Endodermal cell (in vitro differentiated cells): ENCODE data around the gene OR10S1. TPM values are rescaled to one million over a fixed set of nuclear protein-coding genes. Genes with fewer than 3 reads are reported as not detected.
"Not testable (repeated sequence)": the region's sequence is repeated elsewhere in the genome, so short reads cannot be mapped to it uniquely, and the experiment has no call there.

Experiments used
- DNase-seq: peaks from one replicate; pipeline ENCODE4 v3.0.0-alpha.2; 2017
- H3K27ac ChIP-seq: 2 replicates; pipeline ENCODE4 v1.5.1; 2013; ENCODE audit warnings: mild to moderate bottlenecking, low read depth, low read length, moderate library complexity
- H3K27me3 ChIP-seq: 2 replicates; pipeline ENCODE4 v1.6.1; 2013; ENCODE audit warnings: mild to moderate bottlenecking, low read length, moderate library complexity; ENCODE audit not compliant: insufficient read depth, control insufficient read depth, poor library complexity, severe bottlenecking
- H3K36me3 ChIP-seq: 2 replicates; pipeline ENCODE4 v1.7.0; 2013; ENCODE audit warnings: mild to moderate bottlenecking, low read length, moderate library complexity; ENCODE audit not compliant: control insufficient read depth, insufficient read depth
- H3K4me1 ChIP-seq: one replicate; pipeline ENCODE4 v1.7.0; 2013; ENCODE audit warnings: low read length; ENCODE audit not compliant: control insufficient read depth, insufficient read depth
- H3K4me3 ChIP-seq: 2 replicates; pipeline ENCODE4 v1.5.1; 2013; ENCODE audit warnings: mild to moderate bottlenecking, low read length, moderate library complexity
- H3K9ac ChIP-seq: 2 replicates; pipeline ENCODE4 v1.6.1; 2013; ENCODE audit warnings: mild to moderate bottlenecking, low read length, moderate library complexity; ENCODE audit not compliant: poor library complexity, severe bottlenecking; ENCODE audit errors: extremely low read depth
- H3K9me3 ChIP-seq: 2 replicates; pipeline ENCODE4 v1.6.1; 2013; ENCODE audit warnings: mild to moderate bottlenecking, low read length, moderate library complexity; ENCODE audit not compliant: control insufficient read depth
- H3K27ac Mint-ChIP-seq: 2 replicates; pipeline ENCODE4 v1.8.0; 2020; ENCODE audit warnings: mixed read lengths
- H3K27me3 Mint-ChIP-seq: 2 replicates; pipeline ENCODE4 v1.8.0; 2021; ENCODE audit warnings: mild to moderate bottlenecking, mixed read lengths; ENCODE audit not compliant: insufficient read depth
- H3K36me3 Mint-ChIP-seq: 2 replicates; pipeline ENCODE4 v1.8.0; 2020; ENCODE audit warnings: low read depth, mixed read lengths
- H3K4me1 Mint-ChIP-seq: 2 replicates; pipeline ENCODE4 v1.8.0; 2020; ENCODE audit warnings: mixed read lengths
- H3K4me3 Mint-ChIP-seq: 2 replicates; pipeline ENCODE4 v1.8.0; 2020; ENCODE audit warnings: mild to moderate bottlenecking, moderate library complexity, mixed read lengths
- H3K9me3 Mint-ChIP-seq: 2 replicates; pipeline ENCODE4 v1.8.0; 2020; ENCODE audit warnings: mild to moderate bottlenecking, mixed read lengths
- CTCF ChIP-seq: fragments of 200-600 bp; sonication (generic); conservative IDR thresholded peaks from 2 replicates; pipeline ENCODE4 v1.5.0; 2021; ENCODE audit warnings: antibody characterized with exemption, mild to moderate bottlenecking
- WGBS, 2 experiments: methylation state at CpG; one replicate each; pipeline versions ENCODE4 v1.1.5 to v1.1.7; 2013; ENCODE audit warnings: missing lambda C conversion rate in 2 of 2, mixed read lengths in 1 of 2; ENCODE audit not compliant: insufficient coverage in 1 of 2, insufficient read length in 1 of 2; 5-methylcytosine and 5-hydroxymethylcytosine counted together
- long read RNA-seq, 4 experiments: library from polyadenylated mRNA in 2 of 4; library from RNA in 1 of 4; library from capped mRNA in 1 of 4; stranded (forward) in 3 of 4; unstranded in 1 of 4; transcript quantifications; one replicate each; pipeline ENCODE4 v2.0.0, GENCODE V29; 2020 to 2021; ENCODE audit warnings: inconsistent platforms in 1 of 4
- polyA plus RNA-seq, 2 experiments: library from polyadenylated mRNA; stranded (reverse); fragments of 50-300 nt; gene quantifications; one replicate each; pipeline ENCODE4 v1.2.3, GENCODE V29; 2013
- total RNA-seq, 2 donors: library from RNA; stranded (reverse); fragmentation: NEBNext Ultra II Directional in 1 of 2; extraction: Animal tissue kit (Norgen Biotek cat#: 25700) in 1 of 2; gene quantifications; 2 replicates in 1 of 2; 3 replicates in 1 of 2; pipeline ENCODE4 v1.2.1, GENCODE V29; 2021

Gene OR10S1, protein sequence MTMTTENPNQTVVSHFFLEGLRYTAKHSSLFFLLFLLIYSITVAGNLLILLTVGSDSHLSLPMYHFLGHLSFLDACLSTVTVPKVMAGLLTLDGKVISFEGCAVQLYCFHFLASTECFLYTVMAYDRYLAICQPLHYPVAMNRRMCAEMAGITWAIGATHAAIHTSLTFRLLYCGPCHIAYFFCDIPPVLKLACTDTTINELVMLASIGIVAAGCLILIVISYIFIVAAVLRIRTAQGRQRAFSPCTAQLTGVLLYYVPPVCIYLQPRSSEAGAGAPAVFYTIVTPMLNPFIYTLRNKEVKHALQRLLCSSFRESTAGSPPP
- total RNA-seq: not detected
- polyA plus RNA-seq (2013, experiment 1 of 2): not detected
- polyA plus RNA-seq (2013, experiment 2 of 2): not detected
- long read RNA-seq, experiment 1: 0 reads
- long read RNA-seq, experiment 2: 0 reads
- long read RNA-seq, experiment 3: 0 reads
- long read RNA-seq, experiment 4: 0 reads

DNA sequence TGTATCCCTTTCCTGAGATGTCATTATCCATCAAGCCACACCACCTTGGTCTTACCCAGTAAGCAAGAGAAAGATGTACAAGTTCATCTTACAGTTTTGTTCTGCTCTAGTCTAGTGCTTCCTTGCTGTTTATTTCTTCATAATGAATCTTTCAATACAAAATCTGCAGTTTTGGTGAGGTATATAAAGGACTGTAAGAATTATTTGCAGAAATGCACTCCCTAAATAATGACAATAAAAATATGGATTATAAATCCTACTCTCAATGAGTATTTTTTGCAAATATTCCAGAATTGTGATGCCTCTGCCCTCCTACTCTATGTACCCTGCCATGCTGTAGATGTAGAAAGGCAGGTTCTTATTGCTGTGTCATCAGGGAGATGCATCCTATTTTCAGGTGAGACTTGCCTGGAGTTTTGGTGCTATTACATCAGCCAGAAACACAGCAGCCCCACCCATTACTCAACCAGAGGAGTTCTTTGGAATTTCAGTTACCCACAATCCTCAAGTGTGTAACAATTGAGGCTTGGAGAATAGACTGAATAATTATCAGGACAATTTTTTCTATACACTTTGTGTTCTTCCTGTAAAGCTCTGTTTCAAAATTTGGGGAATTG lies at the start of gene OR10S1:
OR10S1 (minus strand) TSS at position 51 of the 617 bp plus-strand sequence. CDS start 117 bp downstream, outside the sequence.
- Histone ChIP-seq H3K4me3 (no peak within 1 kb of the TSS), H3K27me3 (no peaks in the 10 kb centered on the region), H3K9ac (no peak within 1 kb of the TSS), H3K27ac (no peak within 1 kb of the TSS), H3K36me3 (no peaks in the 10 kb centered on the region), H3K4me1 (no peaks in the 10 kb centered on the region), H3K9me3 (peaks cover 8% of the 10 kb centered on the region)
- Mint-ChIP-seq H3K4me3 (no peak within 1 kb of the TSS), H3K36me3 (no peaks in the 10 kb centered on the region), H3K27me3 (no peaks in the 10 kb centered on the region), H3K9me3 (peaks cover 15% of the 10 kb centered on the region), H3K27ac (no peak within 1 kb of the TSS), H3K4me1 (peaks cover 15% of the 10 kb centered on the region)
- no peak for DNase-seq
- no peak for TF ChIP-seq CTCF

DNA sequence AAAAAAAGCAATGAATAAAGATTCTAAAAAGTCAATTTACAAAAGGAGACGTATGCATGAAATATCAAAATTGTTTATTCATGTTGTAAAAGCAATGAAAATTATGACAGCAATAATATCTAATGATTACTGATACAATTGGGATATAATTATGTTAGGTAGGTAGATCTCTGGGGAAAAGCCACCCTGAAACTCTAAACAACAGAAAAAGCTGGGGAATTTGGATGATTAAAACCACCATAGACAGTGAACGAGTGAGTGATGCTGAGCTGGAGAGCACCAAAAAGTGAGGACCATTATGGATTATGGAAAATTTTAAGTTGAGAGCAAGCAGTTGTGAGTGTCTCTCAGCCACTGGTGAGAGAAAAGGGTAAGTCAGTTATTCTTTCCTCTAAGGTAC lies 48.9 kb upstream of the OR10S1 start, which contains the start of gene OR10G8:
OR10G8 (plus strand) TSS at position 301 of the 400 bp plus-strand sequence. CDS start 2,825 bp downstream, outside the sequence.
- no peaks in the 10 kb centered on the region for H3K36me3 ChIP-seq
- no peaks in the 10 kb centered on the region for H3K9me3 ChIP-seq
- WGBS, 2 experiments: 80 to 88% methylated on average over 1 of the region's 2 CpGs
- H3K27me3 Mint-ChIP-seq: peaks cover 2% of the 10 kb centered on the region
- no peak for TF ChIP-seq CTCF
- H3K27me3 ChIP-seq: no peaks in the 10 kb centered on the region
- no peaks in the 10 kb centered on the region for H3K4me1 ChIP-seq
- no peaks in the 10 kb centered on the region for H3K9me3 Mint-ChIP-seq
- H3K36me3 Mint-ChIP-seq: no peaks in the 10 kb centered on the region
- no peak within 1 kb of the TSS for H3K27ac ChIP-seq
- no peak within 1 kb of the TSS for H3K4me3 ChIP-seq
- H3K27ac Mint-ChIP-seq: no peak within 1 kb of the TSS
- peaks cover 12% of the 10 kb centered on the region for H3K4me1 Mint-ChIP-seq
- no peak within 1 kb of the TSS for H3K9ac ChIP-seq
- H3K4me3 Mint-ChIP-seq: no peak within 1 kb of the TSS
- no peak for DNase-seq

DNA sequence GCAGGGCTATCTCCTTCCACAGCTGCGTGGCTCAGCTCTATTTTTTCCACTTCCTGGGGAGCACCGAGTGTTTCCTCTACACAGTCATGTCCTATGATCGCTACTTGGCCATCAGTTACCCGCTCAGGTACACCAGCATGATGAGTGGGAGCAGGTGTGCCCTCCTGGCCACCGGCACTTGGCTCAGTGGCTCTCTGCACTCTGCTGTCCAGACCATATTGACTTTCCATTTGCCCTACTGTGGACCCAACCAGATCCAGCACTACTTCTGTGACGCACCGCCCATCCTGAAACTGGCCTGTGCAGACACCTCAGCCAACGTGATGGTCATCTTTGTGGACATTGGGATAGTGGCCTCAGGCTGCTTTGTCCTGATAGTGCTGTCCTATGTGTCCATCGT lies 38.3 kb upstream of the OR10S1 start:
- H3K4me3 ChIP-seq, H3K36me3 ChIP-seq, H3K4me1 Mint-ChIP-seq, H3K4me1 ChIP-seq, H3K4me3 Mint-ChIP-seq, H3K27me3 ChIP-seq, H3K27me3 Mint-ChIP-seq, H3K9me3 ChIP-seq, H3K27ac ChIP-seq, H3K36me3 Mint-ChIP-seq, H3K9me3 Mint-ChIP-seq, H3K9ac ChIP-seq, DNase-seq, H3K27ac Mint-ChIP-seq: not testable (repeated sequence)
- 97 to 100% methylated on average over 2 to 5 of the region's 9 CpGs for WGBS, 2 experiments
